ENCODE results near the gene NCKIPSD.

DNA sequence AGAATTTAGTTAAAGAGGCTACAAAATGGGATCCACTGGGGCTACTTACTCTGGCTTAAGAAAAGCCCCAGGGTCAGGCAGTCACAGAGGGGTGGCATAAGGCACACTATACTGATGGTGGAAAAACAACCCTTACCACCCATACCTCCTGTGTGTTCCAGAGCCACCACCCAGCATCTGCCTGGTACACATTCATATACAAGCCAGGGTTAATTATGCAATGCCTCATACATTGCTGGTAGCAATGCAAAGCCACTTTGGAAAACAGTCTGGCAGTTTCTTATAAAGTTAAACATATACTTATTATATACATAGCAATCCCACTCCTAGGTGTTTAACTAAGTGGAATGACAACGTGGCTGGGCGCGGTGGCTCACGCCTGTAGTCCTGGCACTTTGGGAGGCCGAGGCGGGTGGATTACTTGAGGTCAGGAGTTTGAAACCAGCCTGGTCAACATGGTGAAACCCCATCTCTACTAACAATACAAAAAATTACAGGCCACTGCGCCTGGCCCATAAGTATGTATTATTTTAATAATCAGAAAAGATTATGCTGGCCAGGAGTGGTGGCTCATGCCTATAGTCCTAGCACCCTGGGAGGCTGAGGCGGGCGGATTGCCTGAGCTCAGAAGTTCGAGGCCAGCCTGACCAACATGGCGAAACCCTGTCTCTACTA lies 15.2 kb upstream of the NCKIPSD start:
- TF ChIP-seq, protein P1, sequence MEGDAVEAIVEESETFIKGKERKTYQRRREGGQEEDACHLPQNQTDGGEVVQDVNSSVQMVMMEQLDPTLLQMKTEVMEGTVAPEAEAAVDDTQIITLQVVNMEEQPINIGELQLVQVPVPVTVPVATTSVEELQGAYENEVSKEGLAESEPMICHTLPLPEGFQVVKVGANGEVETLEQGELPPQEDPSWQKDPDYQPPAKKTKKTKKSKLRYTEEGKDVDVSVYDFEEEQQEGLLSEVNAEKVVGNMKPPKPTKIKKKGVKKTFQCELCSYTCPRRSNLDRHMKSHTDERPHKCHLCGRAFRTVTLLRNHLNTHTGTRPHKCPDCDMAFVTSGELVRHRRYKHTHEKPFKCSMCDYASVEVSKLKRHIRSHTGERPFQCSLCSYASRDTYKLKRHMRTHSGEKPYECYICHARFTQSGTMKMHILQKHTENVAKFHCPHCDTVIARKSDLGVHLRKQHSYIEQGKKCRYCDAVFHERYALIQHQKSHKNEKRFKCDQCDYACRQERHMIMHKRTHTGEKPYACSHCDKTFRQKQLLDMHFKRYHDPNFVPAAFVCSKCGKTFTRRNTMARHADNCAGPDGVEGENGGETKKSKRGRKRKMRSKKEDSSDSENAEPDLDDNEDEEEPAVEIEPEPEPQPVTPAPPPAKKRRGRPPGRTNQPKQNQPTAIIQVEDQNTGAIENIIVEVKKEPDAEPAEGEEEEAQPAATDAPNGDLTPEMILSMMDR (tag by site-specific recombination; IDR thresholded peaks at IDR 0.05), result no peak
- TF ChIP-seq, protein P2, sequence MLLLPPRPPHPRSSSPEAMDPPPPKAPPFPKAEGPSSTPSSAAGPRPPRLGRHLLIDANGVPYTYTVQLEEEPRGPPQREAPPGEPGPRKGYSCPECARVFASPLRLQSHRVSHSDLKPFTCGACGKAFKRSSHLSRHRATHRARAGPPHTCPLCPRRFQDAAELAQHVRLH (tag by site-specific recombination; IDR thresholded peaks at IDR 0.05), result no peak
- TF ChIP-seq ZNF24 (tag by site-specific recombination; IDR thresholded peaks at IDR 0.05) (no peak), ZXDB (tag by site-specific recombination; IDR thresholded peaks at IDR 0.05) (no peak), ATF2 (tag by site-specific recombination; IDR thresholded peaks at IDR 0.05; ENCODE audit: low read depth) (no peak), ZNF514 (tag by site-specific recombination; IDR thresholded peaks at IDR 0.05) (no peak), ZNF76 (tag by site-specific recombination; IDR thresholded peaks at IDR 0.05; ENCODE audit: borderline replicate concordance, low read depth) (no peak), ZNF2 (tag by site-specific recombination; IDR thresholded peaks at IDR 0.05) (no peak), ZNF274 (IDR thresholded peaks at IDR 0.05; ENCODE audit: low read length) (no peak), ZNF274 (tag by site-specific recombination; IDR thresholded peaks at IDR 0.05; ENCODE audit: borderline replicate concordance) (no peak), HOXC10 (CRISPR knock-in tag; IDR thresholded peaks at IDR 0.05) (no peak), ZNF146 (tag by site-specific recombination; IDR thresholded peaks at IDR 0.05) (no peak), ZSCAN16 (tag by site-specific recombination; IDR thresholded peaks at IDR 0.05) (no peak), ZNF398 (tag by site-specific recombination; IDR thresholded peaks at IDR 0.05) (no peak), KLF17 (tag by site-specific recombination; IDR thresholded peaks at IDR 0.05) (no peak)

Measured in HEK293 (cell line).